Left ventricle myocardium superior (tissue), 1 donor: ENCODE measurements around the gene AUTS2. TPM values are rescaled to one million over a fixed set of nuclear protein-coding genes. Genes with fewer than 3 reads are reported as not detected.
A peak's percentile ranks its signal among the peaks of the same experiment; 100 is the strongest.

ENCODE experiments used
- ATAC-seq: fragments of 200-7000 bp; cut with Tn5 transposase; one replicate; pipeline ENCODE4 v1.9.1; 2020; ENCODE audit warnings: mild to moderate bottlenecking, moderate library complexity
- DNase-seq: peaks from one replicate; pipeline ENCODE4 v3.0.0-alpha.2; 2020
- intact Hi-C: fragments of 100-400 bp; cut with micrococcal nuclease; formaldehyde crosslinking; loops from one replicate; pipeline ENCODE4 v1.11.0; 2022
- total RNA-seq: library from RNA; stranded (reverse); fragmentation: NEBNext Ultra II Directional; extraction: Animal tissue kit (Norgen Biotek cat#: 25700); gene quantifications from one replicate; pipeline ENCODE4 v1.2.1, GENCODE V29; 2021
- donor health status: DM: no; HTN: yes; CAD: no; lungs with severe emphysema.

AUTS2 gene
- total RNA-seq, 1 donor from 2014 or later, result 7.9 TPM

DNA sequence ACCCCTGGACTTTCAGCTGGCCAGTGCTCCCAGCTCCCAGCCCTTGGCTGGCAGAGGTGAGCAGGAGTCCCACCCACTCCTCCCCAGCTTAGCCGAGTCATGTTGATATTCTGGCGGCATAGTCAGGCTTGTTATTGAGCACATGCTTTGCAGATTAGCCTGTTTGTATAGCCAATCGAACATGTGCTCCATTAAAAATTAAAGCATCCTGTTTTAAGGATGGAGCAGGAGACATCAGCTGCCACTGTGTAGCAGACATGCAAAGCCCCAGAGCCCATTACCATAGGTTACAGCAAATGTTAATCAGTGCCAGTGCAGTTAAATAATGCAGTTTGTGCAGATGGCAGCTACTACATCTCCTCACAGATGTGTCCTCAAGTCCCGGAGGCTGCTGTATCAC, 959.1 kb downstream of the AUTS2 start:
- no peak for ATAC-seq
- no peak for DNase-seq
- intact Hi-C loops, result no loop called here

- ATAC-seq (no peak), DNase-seq (no peak)
- intact Hi-C loops, result no loop called here
Observed at GRCh38 chr7:70559815-70560214, 961.5 kb downstream of the AUTS2 start.

DNA sequence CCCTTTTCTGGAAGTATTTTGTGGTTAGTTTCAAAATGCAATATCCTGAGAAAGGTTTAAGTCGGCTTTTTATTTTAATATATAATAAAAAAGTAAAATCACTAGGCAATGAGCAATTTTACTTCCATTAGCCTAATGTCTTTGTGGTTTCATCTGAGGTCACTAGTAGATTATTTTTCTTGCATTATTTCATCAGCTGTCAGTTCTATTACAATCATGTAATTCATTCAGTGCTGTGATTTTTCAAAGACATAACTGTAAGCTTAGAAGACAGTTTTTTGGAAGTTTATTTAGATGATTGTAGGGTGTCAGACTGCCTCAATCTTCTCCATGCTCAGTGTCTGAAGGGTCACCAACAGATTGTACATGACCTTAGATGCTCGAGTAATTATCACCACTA, 965.7 kb downstream of the AUTS2 start:
- intact Hi-C loops, result no loop called here
- ATAC-seq (no peak), DNase-seq (no peak)

GRCh38 chr7:70565721-70566370, 967.6 kb downstream of the AUTS2 start:
- no peak for DNase-seq

GRCh38 chr7:70566671-70567070, 968.4 kb downstream of the AUTS2 start:
- intact Hi-C loops, result no loop called here
- ATAC-seq, result no peak
- DNase-seq, result no peak

More at GRCh38 chr7:70565721-70566370, 967.6 kb downstream of the AUTS2 start:
- no peak for ATAC-seq
- intact Hi-C loops, result no loop called here

DNA sequence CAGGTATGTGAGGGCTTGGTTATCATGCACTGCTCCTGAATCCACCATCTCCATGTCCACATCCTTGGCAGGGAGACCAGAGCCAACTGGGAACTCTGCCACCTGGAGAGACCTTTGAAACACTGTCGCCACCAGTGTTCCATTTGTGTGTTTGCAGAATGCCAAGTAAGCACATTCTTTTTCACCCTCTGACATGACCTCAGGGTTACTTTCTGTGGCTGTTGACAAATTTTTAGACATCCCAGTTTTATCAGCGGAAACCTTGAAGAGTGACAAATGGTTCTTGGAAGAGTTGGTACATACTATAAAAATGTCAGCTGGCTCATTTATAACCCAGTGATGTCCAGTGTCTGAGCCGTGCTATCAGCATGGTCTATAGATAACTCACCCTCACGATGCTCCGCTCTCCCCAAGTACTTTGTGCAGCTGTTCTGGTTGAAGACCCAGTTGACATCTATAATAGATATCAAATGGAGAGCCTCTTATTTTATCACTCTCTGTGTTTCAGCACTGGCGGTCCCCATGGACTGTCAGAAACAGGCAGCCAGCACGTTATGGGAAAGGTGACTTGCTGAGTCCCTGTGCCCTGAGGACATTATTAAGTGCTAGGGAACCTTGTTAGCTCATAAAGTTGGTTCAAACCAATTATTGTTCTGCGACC, 970.5 kb downstream of the AUTS2 start:
- DNase-seq (peak; percentile 62), ATAC-seq (peak; percentile 91)
- intact Hi-C loops, result no loop called here

GRCh38 chr7:70569335-70569819, 971.1 kb downstream of the AUTS2 start:
- DNase-seq, result no peak
- intact Hi-C loops, result no loop called here
- peak; percentile 51 for ATAC-seq

GRCh38 chr7:70570029-70570428, 971.8 kb downstream of the AUTS2 start:
- ATAC-seq, result no peak
- intact Hi-C loops, result no loop called here

DNA sequence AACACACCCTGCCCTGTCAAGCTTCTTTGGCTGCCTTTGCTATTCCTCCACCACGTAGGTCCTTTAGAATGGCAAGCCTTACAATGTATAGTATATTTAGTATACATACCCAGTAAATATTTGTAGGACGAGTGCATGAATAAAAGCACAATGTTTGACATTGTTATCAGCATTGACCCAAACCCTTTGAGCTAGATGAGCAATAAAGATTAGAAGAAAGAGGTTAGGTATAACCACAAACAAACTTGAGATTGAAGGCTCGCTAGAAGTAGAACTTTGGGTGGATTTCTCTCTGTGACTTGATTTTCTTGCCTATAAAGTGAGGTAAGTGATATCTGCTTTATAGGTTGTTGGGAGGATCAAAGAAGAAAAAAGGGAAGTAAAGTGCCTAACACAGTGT, 972.7 kb downstream of the AUTS2 start:
- intact Hi-C loops, result no loop called here
- ATAC-seq, result no peak

More at GRCh38 chr7:70570029-70570428, 971.8 kb downstream of the AUTS2 start:
- DNase-seq, result no peak

GRCh38 chr7:70571403-70571934, 973.2 kb downstream of the AUTS2 start:
- DNase-seq (no peak), ATAC-seq (no peak)
- intact Hi-C loops, result no loop called here

More for the DNA sequence above, 972.7 kb downstream of the AUTS2 start:
- DNase-seq, result no peak

- ATAC-seq (peak; percentile 39), DNase-seq (peak; percentile 55)
Observed at GRCh38 chr7:70571961-70572360, 973.7 kb downstream of the AUTS2 start.

DNA sequence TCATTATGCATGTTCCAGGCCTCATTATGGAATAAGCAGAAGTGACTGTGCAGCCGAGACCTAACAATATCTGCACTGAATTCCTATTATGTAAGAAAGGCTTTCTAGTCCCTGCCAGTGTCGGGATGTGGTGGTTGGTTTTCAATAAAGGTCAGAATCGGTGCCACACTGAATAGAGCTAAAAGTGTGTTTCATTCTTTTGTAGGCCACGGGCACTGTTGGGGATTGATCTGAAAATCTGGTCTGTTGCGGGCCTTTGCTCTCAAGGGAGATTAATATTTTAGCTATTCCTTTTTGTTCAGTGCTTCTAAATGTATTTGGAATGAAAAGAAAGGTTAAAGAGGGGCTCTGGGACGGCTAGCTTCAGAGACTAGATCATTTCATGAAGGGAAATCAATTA, 974.3 kb downstream of the AUTS2 start:
- intact Hi-C loops, result no loop called here
- DNase-seq (no peak), ATAC-seq (no peak)

More at GRCh38 chr7:70571961-70572360, 973.7 kb downstream of the AUTS2 start:
- intact Hi-C loops, result no loop called here

- intact Hi-C loops, result no loop called here
- no peak for DNase-seq
- no peak for ATAC-seq
Observed at GRCh38 chr7:70573071-70573661, 974.9 kb downstream of the AUTS2 start.

DNA sequence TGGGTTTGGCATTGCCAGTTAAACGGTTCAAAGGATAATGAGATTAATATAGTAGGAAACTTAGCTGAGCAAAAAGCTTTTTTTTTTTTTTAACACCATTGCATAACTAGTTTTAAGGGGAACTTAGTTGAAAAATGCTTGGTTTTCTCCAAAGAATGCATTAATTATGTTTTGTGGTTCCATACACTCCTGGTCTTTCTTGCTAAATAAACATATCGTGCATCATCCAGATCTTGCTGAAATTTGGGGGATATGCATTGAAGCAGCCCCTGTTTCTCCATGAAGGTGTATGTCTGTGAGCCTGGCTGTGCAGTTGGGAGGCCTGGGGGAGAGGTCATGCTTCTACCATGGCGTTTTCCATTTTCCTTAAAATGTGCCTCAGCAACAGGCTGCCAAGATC, 975.4 kb downstream of the AUTS2 start:
- no peak for ATAC-seq
- intact Hi-C loops, result no loop called here
- no peak for DNase-seq

GRCh38 chr7:70574314-70574834, 976.1 kb downstream of the AUTS2 start:
- DNase-seq, result no peak
- ATAC-seq, result no peak
- intact Hi-C loops, result no loop called here

- intact Hi-C loops, result no loop called here
- ATAC-seq, result no peak
- DNase-seq, result no peak
Observed at GRCh38 chr7:70574970-70575799, 976.9 kb downstream of the AUTS2 start.

GRCh38 chr7:70577078-70577477, 978.8 kb downstream of the AUTS2 start:
- ATAC-seq (no peak), DNase-seq (no peak)
- intact Hi-C loops, result no loop called here

GRCh38 chr7:70578131-70578530, 979.9 kb downstream of the AUTS2 start:
- intact Hi-C loops, result no loop called here

More at GRCh38 chr7:70578131-70578530, 979.9 kb downstream of the AUTS2 start:
- DNase-seq (no peak), ATAC-seq (no peak)
